ENCODE results near the gene MAG. TPM values are rescaled to one million over a fixed set of nuclear protein-coding genes. Genes with fewer than 3 reads are reported as not detected.

Gene MAG
- total RNA-seq, 1 experiment from 2014 or later, result not detected

DNA sequence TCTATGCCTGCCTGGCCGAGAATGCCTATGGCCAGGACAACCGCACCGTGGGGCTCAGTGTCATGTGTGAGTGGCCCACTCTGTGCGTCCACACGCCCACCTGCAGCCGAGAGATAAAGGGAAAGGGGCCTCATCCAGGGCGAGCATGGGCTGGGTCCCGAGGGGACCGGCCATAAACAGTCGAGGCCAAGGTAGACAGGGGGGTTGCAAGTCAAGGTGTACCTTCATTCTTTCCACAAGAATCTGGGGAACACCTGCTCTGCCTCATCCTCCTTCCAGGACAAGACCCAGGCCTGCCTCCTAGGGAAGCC lies 8.3 kb downstream of the MAG start:
- Histone ChIP-seq H3K27ac (ENCODE audit: insufficient read length, low read depth, low read length) (no peak overlapping the region), H2AK5ac (ENCODE audit: insufficient read length, low read length) (no peak overlapping the region), H2BK5ac (ENCODE audit: insufficient read length, low read length) (no peak overlapping the region), H4K8ac (replicated peaks; ENCODE audit: insufficient read length, low read depth, low read length) (no peak overlapping the region), H4K20me1 (ENCODE audit: control insufficient read depth, insufficient read depth, insufficient read length) (no peaks in the 10 kb centered on the region), H3K9me3 (ENCODE audit: control insufficient read depth, low read depth, low read length) (no peaks in the 10 kb centered on the region), H3K4me2 (ENCODE audit: insufficient read depth, insufficient read length, low read length) (no peak overlapping the region), H3K56ac (ENCODE audit: insufficient read length, low read depth, low read length) (no peak overlapping the region), H2BK15ac (ENCODE audit: low read depth, low read length) (no peak overlapping the region), H3K27me3 (ENCODE audit: insufficient read depth, low read length) (no peaks in the 10 kb centered on the region), H3K79me1 (ENCODE audit: insufficient read depth, low read depth, low read length, poor library complexity, severe bottlenecking) (no peaks in the 10 kb centered on the region), H3T11ph (ENCODE audit: low read length) (no peak overlapping the region), H2BK12ac (ENCODE audit: insufficient read length, low read depth, low read length) (no peak overlapping the region), H2BK20ac (ENCODE audit: low read depth, low read length, poor library complexity, severe bottlenecking) (no peak overlapping the region), H3K18ac (ENCODE audit: insufficient read length, low read depth, low read length) (no peak overlapping the region), H4K5ac (ENCODE audit: insufficient read length, low read depth, low read length) (no peak overlapping the region), H3K4ac (ENCODE audit: low read depth, low read length) (no peak overlapping the region), H2BK120ac (ENCODE audit: low read depth, low read length, poor library complexity, severe bottlenecking) (no peak overlapping the region), H4K91ac (ENCODE audit: insufficient read length, low read depth, low read length) (no peak overlapping the region), H3K4me1 (ENCODE audit: insufficient read depth, low read length) (no peaks in the 10 kb centered on the region), H3K23me2 (ENCODE audit: insufficient read length, low read depth, low read length, poor library complexity, severe bottlenecking) (no peaks in the 10 kb centered on the region), H3K23ac (ENCODE audit: insufficient read length, low read depth, low read length) (no peak overlapping the region), H3K14ac (ENCODE audit: insufficient read depth, low read length) (no peak overlapping the region), H2AFZ (ENCODE audit: low read length) (no peak overlapping the region), H3K9ac (ENCODE audit: extremely low read depth, insufficient read length, low read length) (no peak overlapping the region), H3K79me2 (ENCODE audit: insufficient read depth, low read length) (no peaks in the 10 kb centered on the region)
- Mint-ChIP-seq H3K4me3 (no peak overlapping the region), H3K9me3 (no peaks in the 10 kb centered on the region), H3K36me3 (ENCODE audit: insufficient read depth in 1 of 3, low read depth in 3 of 3) (no peaks in the 10 kb centered on the region), H3K27me3 (ENCODE audit: low read depth) (peaks cover 1% of the 10 kb centered on the region; the same call in 1 of the 2 replicates), H3K27ac (no peak overlapping the region), H3K4me1 (peaks cover 0 to 5% of the 10 kb centered on the region in 2 experiments; a peak in 3 of 4 replicates)
- WGBS (ENCODE audit: extremely low coverage, insufficient read length, low lambda C conversion rate), result no CpG with 5 or more reads among the region's 10 CpGs
- TF ChIP-seq, protein P1, sequence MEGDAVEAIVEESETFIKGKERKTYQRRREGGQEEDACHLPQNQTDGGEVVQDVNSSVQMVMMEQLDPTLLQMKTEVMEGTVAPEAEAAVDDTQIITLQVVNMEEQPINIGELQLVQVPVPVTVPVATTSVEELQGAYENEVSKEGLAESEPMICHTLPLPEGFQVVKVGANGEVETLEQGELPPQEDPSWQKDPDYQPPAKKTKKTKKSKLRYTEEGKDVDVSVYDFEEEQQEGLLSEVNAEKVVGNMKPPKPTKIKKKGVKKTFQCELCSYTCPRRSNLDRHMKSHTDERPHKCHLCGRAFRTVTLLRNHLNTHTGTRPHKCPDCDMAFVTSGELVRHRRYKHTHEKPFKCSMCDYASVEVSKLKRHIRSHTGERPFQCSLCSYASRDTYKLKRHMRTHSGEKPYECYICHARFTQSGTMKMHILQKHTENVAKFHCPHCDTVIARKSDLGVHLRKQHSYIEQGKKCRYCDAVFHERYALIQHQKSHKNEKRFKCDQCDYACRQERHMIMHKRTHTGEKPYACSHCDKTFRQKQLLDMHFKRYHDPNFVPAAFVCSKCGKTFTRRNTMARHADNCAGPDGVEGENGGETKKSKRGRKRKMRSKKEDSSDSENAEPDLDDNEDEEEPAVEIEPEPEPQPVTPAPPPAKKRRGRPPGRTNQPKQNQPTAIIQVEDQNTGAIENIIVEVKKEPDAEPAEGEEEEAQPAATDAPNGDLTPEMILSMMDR (conservative IDR thresholded peaks at IDR 0.05), result no peak
- DNase-seq, result no peak

Measured in H9 (cell line).